T-helper 2 cell (primary cell): Measurements from ENCODE around the gene TSHZ1.

Experiments used
- DNase-seq, 5 experiments: peaks; one replicate each; pipeline versions ENCODE4 v3.0.0 to v3.0.0-alpha.2; 2012 to 2022
- total RNA-seq, 2 donors: gene quantifications; one replicate each; lab custom pipeline; 2026; lab: John Stamatoyannopoulos, UW

TSHZ1 gene
- total RNA-seq = 27.5 to 31.2 reads per million in 2 donors

- peak in 3 of 5 experiments; percentile 45 to 94 (median 75) for DNase-seq
Observed at GRCh38 chr18:75210274-75211001, at the start of gene TSHZ1. Gene TSHZ1 (plus strand): TSS chr18:75210797. CDS start chr18:75211877, 1,080 bp downstream.

GRCh38 chr18:75161256-75162028 is 49.2 kb upstream of the TSHZ1 start:
- peak in 2 of 5 experiments; percentile 3 to 27 for DNase-seq

GRCh38 chr18:75162467-75162866 is 48.1 kb upstream of the TSHZ1 start:
- no peak for DNase-seq

DNA sequence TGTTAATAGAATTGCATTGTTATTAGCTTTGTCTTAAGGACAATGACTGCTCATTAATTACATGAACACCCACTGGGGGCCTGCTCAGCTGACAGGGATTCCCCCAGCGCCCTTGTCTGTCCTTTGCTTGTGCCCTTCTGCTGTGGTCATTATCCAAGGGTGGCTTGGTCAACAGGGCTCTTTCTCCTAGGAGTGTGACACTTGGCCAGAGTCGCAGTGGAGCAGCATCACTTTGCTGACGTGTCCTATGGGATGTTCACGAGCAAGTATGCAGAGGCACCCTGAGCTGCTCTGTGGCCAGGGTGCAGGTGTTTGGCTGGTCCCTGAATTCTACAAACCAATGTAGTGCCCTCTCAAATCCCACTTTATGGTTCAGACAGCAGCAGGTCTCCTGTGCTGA is 47.6 kb upstream of the TSHZ1 start:
- DNase-seq = no peak

DNA sequence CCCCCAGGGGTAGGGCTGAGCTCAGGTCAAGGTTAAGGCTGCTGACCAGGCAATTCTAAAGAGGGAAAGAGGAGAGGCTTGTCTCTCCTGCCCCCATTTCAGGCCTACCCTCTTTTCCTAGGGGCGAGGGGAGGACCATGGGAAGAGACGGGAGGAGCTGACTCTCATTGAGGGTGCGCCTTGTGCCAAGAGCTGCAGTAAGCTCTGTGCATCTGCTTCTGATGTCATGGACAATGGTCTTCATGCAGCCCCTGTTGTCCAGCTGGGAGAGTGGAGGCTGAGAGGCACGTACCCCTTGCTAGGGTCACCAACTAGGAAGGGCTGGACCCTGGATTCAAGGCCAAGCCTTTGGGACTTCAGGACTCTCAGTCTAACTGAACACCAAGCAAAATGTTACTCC is 46.9 kb upstream of the TSHZ1 start:
- no peak for DNase-seq

- DNase-seq = no peak
Observed at GRCh38 chr18:75164479-75164878, 46.1 kb upstream of the TSHZ1 start.

DNA sequence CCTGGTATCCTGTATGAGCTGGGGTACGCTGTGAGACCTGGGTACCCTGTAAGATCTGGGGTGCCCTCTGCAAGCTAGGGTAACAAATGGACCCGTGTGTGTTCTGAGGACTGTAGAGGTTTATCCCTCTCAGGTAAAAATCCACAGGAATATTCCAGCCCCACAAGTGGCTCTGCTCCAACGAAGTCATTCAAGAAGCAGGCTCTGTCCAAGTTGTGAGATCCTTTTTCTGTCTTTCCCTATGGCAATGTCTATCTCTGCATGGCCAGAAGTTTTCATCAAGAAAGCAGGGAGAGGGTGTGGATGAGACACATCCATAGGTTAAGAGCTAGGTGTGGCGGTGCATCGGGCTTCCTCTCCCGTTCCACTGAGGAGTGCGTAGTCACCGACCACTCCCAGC is 44.7 kb upstream of the TSHZ1 start:
- no peak for DNase-seq

DNA sequence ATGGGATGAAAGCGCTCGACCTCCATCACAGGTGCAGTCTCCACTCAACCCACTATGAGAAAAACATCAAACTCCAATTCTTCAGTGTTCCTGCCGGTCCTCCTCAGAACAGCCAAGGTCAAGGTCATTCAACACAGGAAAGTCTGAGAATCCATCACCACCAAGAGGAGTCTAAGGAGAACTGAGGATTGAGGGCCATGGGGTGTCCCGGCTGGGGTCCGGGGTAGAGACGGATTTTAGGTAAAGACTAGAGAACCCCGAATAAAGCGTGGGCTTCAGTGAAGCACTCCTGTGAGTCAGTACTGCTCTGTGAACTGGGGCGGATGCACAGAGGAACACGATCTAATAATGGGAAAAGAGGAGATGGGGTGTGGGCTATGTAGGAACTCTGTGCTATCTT is 43.5 kb upstream of the TSHZ1 start:
- DNase-seq = no peak

DNA sequence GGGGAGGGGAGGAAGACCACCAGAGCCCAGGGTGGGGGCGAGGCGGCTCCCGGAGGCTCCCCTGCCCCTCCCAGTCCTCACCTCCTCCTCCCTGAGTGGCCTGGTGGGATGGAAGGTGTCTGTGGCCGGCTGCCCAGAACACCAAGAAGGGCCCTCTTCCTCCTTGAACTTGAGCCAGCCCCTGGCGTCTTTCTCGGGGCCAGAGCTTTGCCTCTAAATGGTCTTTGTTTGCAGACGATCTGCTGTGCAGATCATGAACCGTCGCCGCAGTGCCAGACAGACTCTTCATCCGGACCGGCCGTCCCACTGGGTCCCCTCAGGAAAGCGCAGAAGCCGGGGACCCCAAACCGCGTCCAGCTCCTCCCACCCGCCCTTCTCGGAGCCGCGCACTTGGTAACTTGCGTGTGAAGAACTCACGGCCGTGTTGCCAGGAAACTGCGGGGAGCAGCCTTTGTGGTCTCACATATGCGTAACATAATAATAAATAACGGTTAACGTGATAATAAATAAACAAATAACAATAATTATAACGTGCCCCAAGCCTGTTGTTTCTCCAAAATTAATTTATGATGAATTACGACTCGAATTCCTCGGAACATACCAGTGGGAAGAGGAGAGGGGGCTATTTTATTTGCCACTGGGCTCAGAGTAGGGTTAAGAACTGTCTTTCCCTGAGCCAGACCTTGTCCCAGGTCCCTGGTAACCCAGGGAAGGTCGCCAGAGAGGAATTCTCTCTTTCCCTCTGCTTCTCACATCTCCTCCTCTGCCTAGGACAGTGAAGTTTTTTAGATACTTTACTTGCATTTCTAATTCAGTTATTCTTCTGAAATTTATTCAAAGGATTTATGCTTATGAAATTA is 42.6 kb upstream of the TSHZ1 start:
- peak in 1 of 5 experiments; percentile 20 for DNase-seq

GRCh38 chr18:75168619-75169018 is 42.0 kb upstream of the TSHZ1 start:
- DNase-seq = no peak

GRCh38 chr18:75169411-75169810 is 41.2 kb upstream of the TSHZ1 start:
- no peak for DNase-seq

DNA sequence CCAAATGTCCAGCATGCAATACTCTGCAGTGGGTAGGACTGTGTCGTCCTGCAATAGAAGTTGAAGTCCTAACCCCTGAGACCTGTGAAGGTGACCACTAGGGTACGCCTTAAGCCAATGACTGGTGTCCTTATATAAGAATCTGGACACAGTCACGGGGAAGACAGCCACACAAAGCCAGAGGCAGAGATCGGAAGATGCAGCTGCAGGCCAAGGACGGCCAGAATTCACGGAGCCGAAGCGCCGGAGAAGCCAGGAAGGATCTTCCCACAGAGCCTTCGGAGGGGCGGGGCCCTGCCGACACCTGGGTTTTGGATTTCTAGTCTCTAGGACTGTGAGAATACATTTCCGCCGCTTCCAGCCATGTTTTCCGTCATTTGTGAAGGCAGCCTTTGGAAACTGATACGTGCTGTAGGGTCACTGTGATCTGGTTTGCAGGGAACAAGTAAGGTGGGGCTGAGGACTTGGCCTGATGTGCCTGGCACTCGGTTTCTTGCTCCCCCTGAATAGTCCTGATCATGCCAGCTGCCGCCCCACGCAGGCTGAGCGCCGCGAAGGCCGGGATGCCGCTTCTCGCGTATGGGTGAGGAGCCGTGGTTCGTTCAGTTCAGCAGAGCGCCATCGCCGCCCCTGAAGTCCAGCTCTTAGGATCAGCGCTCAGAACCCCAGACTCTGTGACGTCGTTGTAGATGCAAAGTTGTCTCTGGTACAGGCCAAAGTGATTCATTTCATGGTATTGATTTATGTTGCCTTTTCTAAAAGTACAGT is 40.4 kb upstream of the TSHZ1 start:
- no peak for DNase-seq

GRCh38 chr18:75170916-75171315 is 39.7 kb upstream of the TSHZ1 start:
- DNase-seq = no peak

- no peak for DNase-seq
Observed at GRCh38 chr18:75172299-75173124, 38.1 kb upstream of the TSHZ1 start.

DNA sequence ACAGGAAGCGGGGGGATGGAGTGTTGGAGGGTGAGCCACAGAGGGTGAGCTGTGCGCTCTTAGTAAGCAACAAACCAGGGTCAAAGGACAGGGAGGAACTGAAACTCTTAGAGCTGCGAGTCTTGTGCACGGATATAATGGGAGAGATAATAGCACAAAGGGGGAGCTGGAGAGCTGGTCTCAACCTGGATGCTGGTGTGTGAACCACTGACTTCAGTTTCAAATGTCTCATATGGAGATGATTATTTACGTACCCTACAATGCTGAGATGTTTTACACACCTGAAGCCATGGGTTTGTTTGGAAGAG is 37.5 kb upstream of the TSHZ1 start:
- DNase-seq = peak in 1 of 5 experiments; percentile 9

DNA sequence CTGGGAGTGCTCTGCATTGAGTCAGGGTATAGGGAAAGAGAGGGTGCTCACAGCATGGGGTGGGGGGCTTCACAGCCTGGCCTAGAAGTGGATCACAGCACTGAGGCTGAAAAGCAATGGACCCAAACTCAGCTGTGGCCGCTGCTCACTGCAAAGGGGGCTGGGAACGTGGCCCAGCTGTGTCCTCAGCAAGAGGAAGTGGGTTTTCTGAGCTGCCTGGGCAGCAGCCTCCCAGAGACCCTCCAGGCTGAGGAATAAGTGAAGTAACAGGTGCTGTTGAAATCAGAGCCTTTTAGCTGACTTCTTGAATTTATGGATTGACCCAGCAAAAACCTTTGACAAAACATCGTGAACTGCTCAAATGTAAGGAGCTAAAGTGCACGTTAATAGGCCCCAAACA is 36.9 kb upstream of the TSHZ1 start:
- DNase-seq = no peak

- DNase-seq = no peak
Observed at GRCh38 chr18:75176849-75177248, 33.7 kb upstream of the TSHZ1 start.

DNA sequence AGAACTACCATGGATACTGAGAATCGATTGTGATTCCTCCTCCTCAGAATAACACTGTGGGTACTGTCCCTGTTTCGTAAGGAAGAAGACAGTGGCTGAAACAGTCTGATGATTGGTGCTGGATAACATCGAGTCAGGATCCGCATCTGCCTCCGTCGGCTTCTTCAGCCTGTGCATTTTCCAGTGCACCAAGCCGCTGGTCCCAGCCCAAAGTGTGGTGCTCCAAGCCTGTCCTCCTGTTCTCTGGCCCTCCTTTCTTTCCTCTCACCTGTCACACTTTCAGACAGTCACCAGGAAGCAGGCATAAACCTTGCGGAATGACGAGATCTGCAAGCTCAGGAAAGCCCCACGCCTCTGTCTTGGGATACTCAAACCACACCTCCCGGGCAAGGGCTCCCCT is 32.2 kb upstream of the TSHZ1 start:
- no peak for DNase-seq

- DNase-seq = no peak
Observed at GRCh38 chr18:75179819-75180600, 30.6 kb upstream of the TSHZ1 start.

DNA sequence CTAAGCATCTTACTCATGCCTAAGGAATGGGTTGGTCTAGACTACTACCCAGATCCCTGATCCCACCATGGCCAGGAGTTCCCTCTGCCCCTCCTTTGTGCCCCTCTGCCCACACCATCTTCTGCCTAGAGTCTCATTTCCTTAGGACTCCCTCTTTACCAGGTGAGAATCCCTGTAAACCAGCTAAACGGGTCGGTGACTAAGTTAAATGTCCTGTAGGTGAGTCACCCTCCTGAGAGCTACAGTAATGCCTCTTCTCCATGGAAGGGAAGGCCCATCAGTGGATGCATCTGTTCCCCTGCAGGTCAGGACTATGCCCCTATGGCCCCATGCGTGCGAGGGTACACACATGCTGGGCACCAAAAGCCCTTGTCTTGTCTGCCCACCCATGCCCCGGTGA is 27.1 kb upstream of the TSHZ1 start:
- DNase-seq = no peak

DNA sequence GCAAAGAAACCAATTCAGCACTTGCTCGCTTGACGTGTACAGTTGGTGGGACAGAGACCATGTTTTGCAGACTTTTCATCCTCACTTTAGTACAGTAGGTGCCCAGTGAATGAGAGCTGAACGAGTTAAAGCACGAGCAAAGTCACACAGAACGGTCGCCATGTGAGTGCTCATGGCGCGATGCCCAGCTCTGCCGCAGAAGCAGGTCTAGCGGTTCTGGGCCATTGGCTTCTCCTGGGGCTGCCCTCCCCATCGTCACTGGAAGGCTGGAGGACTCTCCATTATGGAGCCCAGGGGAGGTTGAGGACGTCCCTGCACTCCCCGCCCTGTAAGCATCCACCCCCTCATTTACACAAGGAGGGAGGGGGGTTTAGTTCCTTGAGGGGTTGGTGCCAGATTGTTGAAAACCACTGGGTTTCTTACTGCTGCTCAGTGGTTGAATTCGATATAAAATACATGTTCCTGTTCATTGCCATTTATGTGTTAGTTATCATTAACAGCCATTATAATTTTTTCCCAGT is 26.6 kb upstream of the TSHZ1 start:
- no peak for DNase-seq
